GM12875 (cell line): ENCODE measurements around the gene ANG.

Experiments used
- H3K4me3 ChIP-seq: one replicate; pipeline ENCODE4 v1.5.1; 2011; ENCODE audit warnings: low read depth, low read length, control low read depth
- CTCF ChIP-seq: IDR thresholded peaks from 2 replicates; pipeline ENCODE4 v1.5.1; 2011; ENCODE audit warnings: low read depth, mild to moderate bottlenecking, control low read depth, inconsistent platforms, low read length, moderate library complexity, borderline replicate concordance; ENCODE audit not compliant: insufficient read depth

Gene ANG

GRCh38 chr14:20683125-20683890, 5.3 kb upstream of the ANG start:
- TF ChIP-seq CTCF: no peak
- peak overlapping the region; percentile 70 for H3K4me3 ChIP-seq

- TF ChIP-seq CTCF: no peak
- peak within 1 kb of the TSS; percentile 70 for H3K4me3 ChIP-seq
Observed at GRCh38 chr14:20683891-20684661, 4.5 kb upstream of the ANG start, which contains the start of gene RNASE4. Gene RNASE4, plus strand, starts transcription at chr14:20684560. Its CDS starts 14,812 bp downstream, at chr14:20699372.

GRCh38 chr14:20684662-20685456, 3.7 kb upstream of the ANG start:
- peak overlapping the region; percentile 70 for H3K4me3 ChIP-seq
- TF ChIP-seq CTCF: no peak

GRCh38 chr14:20686386-20687143, 2.0 kb upstream of the ANG start:
- TF ChIP-seq CTCF: no peak
- no peak overlapping the region for H3K4me3 ChIP-seq

- no peak overlapping the region for H3K4me3 ChIP-seq
- TF ChIP-seq CTCF: no peak
Observed at GRCh38 chr14:20687362-20688166, 1.0 kb upstream of the ANG start.
